ENCODE data around the gene RDH16.
"Not testable (repeated sequence)": the region's sequence is repeated elsewhere in the genome, so short reads cannot be mapped to it uniquely, and the experiment has no call there.

The RDH16 gene

GRCh38 chr12:56954057-56954957 lies 3.1 kb downstream of the RDH16 start:
- DNase-seq (ENCODE audit: low read depth in 2 of 2): no peak

DNA sequence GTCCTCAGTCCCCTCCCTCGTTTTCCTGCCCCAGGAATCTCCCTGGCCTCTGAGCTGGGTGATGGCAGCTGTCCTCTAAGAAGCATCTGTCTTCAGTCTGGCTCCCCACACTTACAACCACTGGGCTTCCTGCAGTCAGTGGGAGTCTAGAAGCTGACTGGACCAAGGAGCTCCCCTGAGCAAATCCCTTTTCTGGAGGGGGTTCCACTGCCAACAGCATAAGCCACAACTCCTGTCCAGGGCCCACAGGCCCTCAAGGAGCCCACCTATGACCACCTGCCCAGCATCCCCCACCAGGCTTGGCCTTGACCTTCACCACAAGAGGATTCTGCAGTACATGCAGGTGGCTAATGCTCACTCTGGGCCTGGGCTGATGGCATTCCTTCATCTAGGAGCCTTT lies 4.1 kb downstream of the RDH16 start:
- DNase-seq (ENCODE audit: low read depth in 2 of 2): no peak

DNA sequence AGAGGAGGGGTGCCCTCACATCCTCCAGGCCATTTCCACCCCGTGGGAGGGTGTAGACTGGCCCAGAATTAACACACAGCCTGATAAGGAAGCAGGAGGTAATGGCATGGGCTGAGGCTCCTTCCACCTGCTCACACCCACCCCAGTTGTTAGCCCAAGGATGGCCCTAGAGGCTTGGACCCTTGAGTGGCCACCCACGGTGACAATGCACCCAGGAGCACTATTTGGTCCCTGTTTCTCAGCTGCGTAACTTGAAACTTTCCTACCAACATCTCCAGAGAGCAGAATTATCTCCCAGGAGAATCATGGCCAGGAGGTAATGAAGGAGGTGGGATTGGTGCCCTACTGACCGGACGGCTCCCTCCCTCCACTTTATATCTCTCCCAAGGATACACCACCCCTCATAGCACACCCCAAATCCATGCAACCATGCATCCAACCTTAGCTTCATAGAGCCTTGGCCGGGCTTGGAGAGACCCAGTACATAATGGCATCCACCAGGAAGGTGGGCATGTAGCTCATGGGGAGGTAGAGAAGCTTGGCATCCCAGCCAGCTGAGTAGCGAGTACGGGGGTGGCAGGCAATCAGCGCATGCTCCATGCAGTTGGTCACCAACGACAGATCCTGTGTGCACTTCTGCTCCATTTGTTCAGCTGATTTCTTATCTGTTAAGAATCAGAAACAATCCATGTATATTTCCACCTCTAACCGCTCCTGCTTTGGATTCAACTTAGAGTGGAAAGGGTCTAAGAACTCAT lies 5.6 kb downstream of the RDH16 start:
- DNase-seq (ENCODE audit: low read depth in 2 of 2): no peak

GRCh38 chr12:56948881-56949280 lies 8.5 kb downstream of the RDH16 start:
- no peak for DNase-seq (ENCODE audit: low read depth in 2 of 2)

GRCh38 chr12:56948457-56948777 lies 9.0 kb downstream of the RDH16 start:
- DNase-seq (ENCODE audit: low read depth in 2 of 2): no peak

DNA sequence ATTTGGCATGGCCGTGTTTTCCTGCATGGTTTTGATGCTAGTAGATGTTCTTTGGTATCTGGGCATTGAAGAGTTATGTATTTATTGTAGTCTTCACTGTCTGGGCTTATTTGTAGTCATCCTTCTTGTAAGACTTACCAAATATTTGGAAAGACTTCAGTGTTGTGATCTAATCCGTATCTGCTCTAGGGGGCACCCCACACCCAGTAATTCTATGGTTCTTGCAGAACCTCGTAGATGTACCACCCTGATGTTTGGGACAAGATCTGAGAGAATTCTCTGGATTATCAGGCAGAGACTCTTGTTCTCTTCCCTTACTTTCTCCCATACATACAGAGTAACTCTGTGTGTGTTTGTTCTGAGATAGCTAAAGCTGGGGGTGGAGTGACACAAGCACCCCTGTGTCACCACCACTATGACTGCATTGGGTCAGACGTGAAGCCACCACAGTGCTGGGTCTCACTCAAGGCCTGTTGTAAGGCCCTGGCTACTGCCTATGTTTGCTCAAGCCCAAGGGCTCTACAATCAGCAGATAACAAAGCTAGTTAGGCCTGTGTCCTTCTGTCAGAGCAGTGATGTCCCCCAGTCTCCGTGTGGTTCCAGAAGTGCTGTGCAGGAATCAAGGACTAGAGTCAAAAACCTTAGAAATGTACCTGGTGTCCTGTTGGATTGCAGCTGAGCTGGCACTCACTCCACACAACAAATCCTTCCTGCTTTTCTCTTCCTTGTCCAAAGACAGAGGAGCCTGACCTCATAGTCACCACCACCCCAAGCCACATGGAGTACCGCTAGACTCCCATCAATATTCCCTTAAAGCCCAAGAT lies 9.6 kb downstream of the RDH16 start:
- no peak for DNase-seq (ENCODE audit: low read depth in 2 of 2)

DNA sequence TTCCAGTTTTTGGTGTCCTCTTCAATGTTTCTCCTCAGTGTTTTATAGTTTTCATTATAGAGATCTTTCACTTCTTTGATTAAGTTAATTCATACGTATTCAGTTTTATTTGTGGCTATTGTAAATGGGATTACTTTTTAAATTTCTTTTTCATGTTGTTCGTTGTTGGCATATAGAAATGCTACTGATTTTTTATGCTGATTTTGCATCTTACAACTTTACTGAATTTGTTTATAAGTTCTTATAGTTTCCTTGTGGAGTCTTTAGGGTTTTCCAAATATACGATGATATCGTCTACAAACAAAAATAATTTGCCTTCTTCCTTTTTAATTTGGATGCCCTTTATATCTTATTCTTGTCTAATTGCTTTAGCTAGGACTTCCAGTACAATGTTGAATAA lies 13.5 kb downstream of the RDH16 start:
- no peak for DNase-seq (ENCODE audit: low read depth in 2 of 2)

- not testable (repeated sequence) for DNase-seq (ENCODE audit: low read depth in 2 of 2)
These were observed 14.0 kb downstream of the RDH16 start for GRCh38 chr12:56943374-56943773.

GRCh38 chr12:56941299-56942017 lies 15.9 kb downstream of the RDH16 start:
- no peak for DNase-seq (ENCODE audit: low read depth in 2 of 2)

DNA sequence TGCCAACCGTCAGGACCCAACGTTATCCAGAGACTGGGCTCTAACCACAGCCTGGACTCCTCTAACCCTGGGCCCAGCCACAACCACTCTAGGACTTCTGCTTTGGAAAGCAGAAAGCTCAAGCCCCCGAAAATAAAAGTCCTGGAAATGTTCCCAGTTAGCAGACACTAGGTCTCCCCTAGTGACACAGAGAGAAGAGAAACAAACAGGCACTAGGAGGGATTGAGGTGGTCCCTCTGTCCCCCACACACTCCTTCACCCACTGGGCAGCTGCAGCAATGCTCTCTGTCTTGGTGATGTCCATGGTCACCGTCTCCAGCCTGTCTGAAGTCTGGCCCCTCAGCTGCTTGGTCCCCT lies 16.5 kb downstream of the RDH16 start:
- not testable (repeated sequence) for DNase-seq (ENCODE audit: low read depth in 2 of 2)

- no peak for DNase-seq (ENCODE audit: low read depth in 2 of 2)
These were observed 21.7 kb downstream of the RDH16 start for GRCh38 chr12:56935752-56936151.

GRCh38 chr12:56935157-56935556 lies 22.3 kb downstream of the RDH16 start:
- DNase-seq (ENCODE audit: low read depth in 2 of 2): no peak

DNA sequence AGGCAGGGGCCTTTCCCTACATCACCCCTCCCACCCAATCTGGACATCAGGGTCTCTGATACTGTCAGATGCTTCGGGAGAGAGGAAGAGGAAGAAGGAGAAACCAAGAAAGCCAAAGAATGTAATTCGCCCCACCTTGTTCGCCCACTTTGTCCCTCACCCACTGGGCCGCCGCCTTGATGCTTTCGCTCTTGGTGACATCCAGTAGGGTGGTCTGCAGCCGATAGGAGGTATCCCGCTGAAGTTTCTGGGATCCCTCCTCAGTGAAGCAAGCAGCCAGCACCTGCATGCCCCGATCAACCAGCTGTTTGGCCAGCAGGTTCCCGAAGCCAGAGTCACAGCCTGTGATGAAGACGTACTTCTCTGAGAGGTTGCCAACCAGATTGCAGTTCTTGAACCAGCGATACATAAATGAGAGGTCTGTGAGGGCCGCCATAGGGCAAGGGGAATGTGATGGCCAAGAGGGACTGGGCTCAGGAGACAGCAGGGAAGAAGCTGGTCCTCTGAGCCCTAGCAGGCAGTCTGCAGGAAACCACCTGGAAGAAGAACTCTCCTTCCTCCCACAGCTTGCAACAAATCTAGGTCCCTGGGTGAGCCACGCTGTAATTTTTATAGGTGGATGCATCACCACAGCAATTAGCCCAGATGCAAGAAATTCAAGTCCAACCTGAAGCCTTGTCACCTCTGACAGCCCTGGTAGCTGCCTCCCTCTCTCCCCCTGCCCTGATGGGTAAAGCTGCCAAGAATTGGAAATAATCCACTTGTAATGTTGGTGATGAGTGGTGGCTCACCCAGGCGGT lies 23.4 kb downstream of the RDH16 start, which contains the start of gene SDR9C7:
TSS of gene SDR9C7 (minus strand) at position 583 of the 800 bp plus-strand sequence. CDS start at position 436, 147 bp downstream.
- DNase-seq (ENCODE audit: low read depth in 2 of 2): no peak

DNA sequence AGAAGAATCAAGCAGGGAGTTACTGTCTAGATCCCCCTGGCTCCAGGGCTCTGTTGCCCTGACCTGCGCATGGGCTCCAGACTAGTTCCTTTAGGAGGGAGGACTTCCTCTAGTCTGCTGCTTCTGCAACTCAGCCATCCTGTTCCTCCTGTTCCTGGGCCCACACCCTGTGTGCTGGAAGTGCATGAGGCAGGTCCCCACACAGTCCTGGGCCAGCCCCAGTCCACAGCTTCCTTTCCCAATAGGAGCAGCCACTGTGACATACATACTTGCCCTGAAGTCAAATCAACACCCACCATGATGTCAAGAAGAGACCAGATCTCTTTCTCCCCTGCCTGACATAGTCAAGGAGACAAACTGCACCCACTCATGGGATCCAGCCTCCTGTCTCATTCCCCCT lies 24.5 kb downstream of the RDH16 start:
- no peak for DNase-seq (ENCODE audit: low read depth in 2 of 2)

GRCh38 chr12:56932146-56932545 lies 25.3 kb downstream of the RDH16 start:
- no peak for DNase-seq (ENCODE audit: low read depth in 2 of 2)

DNA sequence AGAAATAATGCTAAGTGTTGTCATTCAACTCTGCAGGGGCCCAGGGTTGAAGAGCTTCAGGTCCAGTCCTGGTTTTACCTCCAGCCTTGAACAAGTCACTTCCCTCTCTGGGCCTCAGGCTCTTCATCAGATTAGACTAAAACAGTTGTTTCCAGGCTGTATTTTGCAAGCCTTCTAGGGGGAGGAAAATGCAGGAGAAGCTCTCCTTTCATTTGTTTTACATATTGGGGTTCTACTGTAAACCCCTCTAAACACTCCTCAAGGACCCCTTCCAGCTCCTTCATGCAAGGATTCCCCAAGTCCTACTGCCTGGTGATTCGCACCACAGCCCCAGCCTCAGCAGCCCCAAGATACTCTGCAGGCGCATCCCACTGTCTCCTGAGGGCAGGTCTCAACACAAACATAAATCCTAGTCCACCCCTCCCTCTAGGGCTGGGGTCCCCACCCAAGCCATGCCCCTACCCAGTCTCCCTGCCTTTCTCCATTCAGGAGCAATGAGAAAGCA lies 25.9 kb downstream of the RDH16 start:
- DNase-seq (ENCODE audit: low read depth in 2 of 2): peak; percentile 3 to 9

- no peak for DNase-seq (ENCODE audit: low read depth in 2 of 2)
These were observed 27.2 kb downstream of the RDH16 start for GRCh38 chr12:56930241-56930640.

GRCh38 chr12:56929780-56930179 lies 27.6 kb downstream of the RDH16 start:
- DNase-seq (ENCODE audit: low read depth in 2 of 2): no peak

GRCh38 chr12:56928262-56928661 lies 29.1 kb downstream of the RDH16 start:
- no peak for DNase-seq (ENCODE audit: low read depth in 2 of 2)

GRCh38 chr12:56927281-56927680 lies 30.1 kb downstream of the RDH16 start:
- DNase-seq (ENCODE audit: low read depth in 2 of 2): no peak

All from activated CD4-positive, alpha-beta T cell treated with anti-CD3 and anti-CD28 coated beads for 24 hours (primary cell).